ENCODE data around the gene PHF3. TPM values are rescaled to one million over a fixed set of nuclear protein-coding genes. Genes with fewer than 3 reads are reported as not detected.

The PHF3 gene
- total and polyA plus RNA-seq, 7 experiments from 2014 or later = 40.0 to 141 (median 85.9) TPM

GRCh38 chr6:63598049-63599036 is 37.3 kb upstream of the PHF3 start:
- POLR2A ChIA-PET = interaction anchor here (0.6 to 2.5 kb wide), 8 partner anchors 14 to 166 kb away, joined by 3 to 23 read pairs (median 4); partner anchors contain the start of gene PHF3
- H3K4me3 Mint-ChIP-seq = peak overlapping the region; percentile 73 to 93 (median 88)

DNA sequence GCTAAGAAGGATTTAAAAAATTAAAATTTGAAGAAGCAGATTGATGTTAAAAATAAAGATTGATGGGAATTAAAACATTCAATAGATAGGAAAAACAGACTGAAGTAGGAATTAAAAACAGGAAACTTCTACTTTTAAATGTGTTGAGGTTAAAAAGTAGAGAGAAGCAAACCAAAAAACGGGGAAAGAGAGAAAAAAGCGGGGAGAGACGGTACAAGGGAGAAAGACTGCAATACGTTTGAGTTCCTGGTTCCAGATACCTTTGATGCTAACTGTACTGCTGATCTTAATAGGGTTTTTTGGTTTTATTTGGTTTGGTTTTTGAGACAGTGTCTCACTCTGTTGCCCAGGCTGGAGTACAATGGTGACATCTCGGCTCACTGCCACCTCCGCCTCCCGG is 36.4 kb upstream of the PHF3 start:
- H3K4me3 Mint-ChIP-seq = peak overlapping the region in 8 of 10 donors; percentile 73 to 93 (median 88)
- no peak for ATAC-seq

More at GRCh38 chr6:63598049-63599036, 37.3 kb upstream of the PHF3 start:
- H3K4me1 ChIP-seq (ENCODE audit: control insufficient read depth in 2 of 2, insufficient read depth in 2 of 2, low read length in 2 of 2) = peaks cover 0 to 4% of the 10 kb centered on the region in 2 donors
- DNase-seq (peak; percentile 39 to 80 (median 74)), ATAC-seq (peak; percentile 99)
- Mint-ChIP-seq H3K9me3 (no peaks in the 10 kb centered on the region), H3K27ac (peak overlapping the region in 5 of 9 donors; percentile 3 to 73 (median 52)), H3K27me3 (peaks cover 0 to 22% (median 5%) of the 10 kb centered on the region in 5 donors), H3K36me3 (no peaks in the 10 kb centered on the region), H3K4me1 (peaks cover 7 to 20% (median 18%) of the 10 kb centered on the region in 7 donors)
- no peaks in the 10 kb centered on the region for H3K36me3 ChIP-seq (ENCODE audit: control insufficient read depth in 2 of 3, insufficient read depth in 3 of 3, low read length in 3 of 3)
- H3K27ac ChIP-seq (ENCODE audit: low read depth, low read length) = no peak overlapping the region
- peak overlapping the region; percentile 53 for H3K4me3 ChIP-seq (ENCODE audit: low read length)
- CTCF ChIA-PET = interaction anchor here (0.5 to 3.1 kb wide), 26 partner anchors 10 to 179 kb away, joined by 3 to 61 read pairs (median 5); no protein-coding TSS in a partner anchor
- H3K9me3 ChIP-seq (ENCODE audit: control insufficient read depth in 2 of 3, low read length in 3 of 3) = no peaks in the 10 kb centered on the region
- intact Hi-C loops (cut with micrococcal nuclease) = loop anchor here (1.0 to 5.0 kb wide), 11 partner anchors 25 to 246 kb away; partner anchors contain the start of genes PHF3 (in 2 of the 2), LOC128125822 (in 1 of the 2) and PTP4A1 (in 1 of the 2)
- no peaks in the 10 kb centered on the region for H3K27me3 ChIP-seq (ENCODE audit: control insufficient read depth in 2 of 2, insufficient read depth in 2 of 2, low read length in 2 of 2)

GRCh38 chr6:63600136-63600535 is 35.5 kb upstream of the PHF3 start:
- POLR2A ChIA-PET = interaction anchor here (1.4 kb wide), 1 partner anchor 35 kb away, joined by 7 read pairs; the partner anchor contains the start of gene PHF3
- H3K27ac Mint-ChIP-seq = peak overlapping the region in 1 of 9 donors; percentile 4
- no peaks in the 10 kb centered on the region for H3K36me3 ChIP-seq (ENCODE audit: control insufficient read depth in 2 of 3, insufficient read depth in 3 of 3, low read length in 3 of 3)
- DNase-seq (no peak), ATAC-seq (no peak)
- H3K4me3 ChIP-seq (ENCODE audit: low read length) = no peak overlapping the region
- H3K27me3 Mint-ChIP-seq = peaks cover 0 to 9% (median 4%) of the 10 kb centered on the region in 5 donors
- peaks cover 0 to 4% of the 10 kb centered on the region in 2 donors for H3K4me1 ChIP-seq (ENCODE audit: control insufficient read depth in 2 of 2, insufficient read depth in 2 of 2, low read length in 2 of 2)
- peaks cover 7 to 20% (median 18%) of the 10 kb centered on the region in 7 donors for H3K4me1 Mint-ChIP-seq
- H3K9me3 ChIP-seq (ENCODE audit: control insufficient read depth in 2 of 3, low read length in 3 of 3) = no peaks in the 10 kb centered on the region
- H3K27me3 ChIP-seq (ENCODE audit: control insufficient read depth in 2 of 2, insufficient read depth in 2 of 2, low read length in 2 of 2) = no peaks in the 10 kb centered on the region
- intact Hi-C loops (cut with micrococcal nuclease) = no loop called here
- no peaks in the 10 kb centered on the region for H3K9me3 Mint-ChIP-seq
- CTCF ChIA-PET = interaction anchor here (0.6 to 1.4 kb wide), 4 partner anchors 8 to 164 kb away, joined by 3 to 5 read pairs (median 3); no protein-coding TSS in a partner anchor
- no peaks in the 10 kb centered on the region for H3K36me3 Mint-ChIP-seq
- no peak overlapping the region for H3K27ac ChIP-seq (ENCODE audit: low read depth, low read length)
- H3K4me3 Mint-ChIP-seq = no peak overlapping the region

More for the DNA sequence above, 36.4 kb upstream of the PHF3 start:
- H3K9me3 ChIP-seq (ENCODE audit: control insufficient read depth in 2 of 3, low read length in 3 of 3) = no peaks in the 10 kb centered on the region
- no peak overlapping the region for H3K27ac ChIP-seq (ENCODE audit: low read depth, low read length)
- POLR2A ChIA-PET = interaction anchor here (0.6 to 2.5 kb wide), 6 partner anchors 25 to 165 kb away, joined by 3 to 23 read pairs (median 4); partner anchors contain the start of gene PHF3
- Mint-ChIP-seq H3K27ac (peak overlapping the region in 2 of 9 donors; percentile 26 to 52), H3K27me3 (peaks cover 0 to 16% (median 5%) of the 10 kb centered on the region in 5 donors), H3K36me3 (no peaks in the 10 kb centered on the region), H3K9me3 (no peaks in the 10 kb centered on the region), H3K4me1 (peaks cover 7 to 20% (median 18%) of the 10 kb centered on the region in 7 donors)
- no peak for DNase-seq
- H3K4me1 ChIP-seq (ENCODE audit: control insufficient read depth in 2 of 2, insufficient read depth in 2 of 2, low read length in 2 of 2) = peaks cover 0 to 4% of the 10 kb centered on the region in 2 donors
- H3K27me3 ChIP-seq (ENCODE audit: control insufficient read depth in 2 of 2, insufficient read depth in 2 of 2, low read length in 2 of 2) = no peaks in the 10 kb centered on the region
- H3K4me3 ChIP-seq (ENCODE audit: low read length) = no peak overlapping the region
- CTCF ChIA-PET = interaction anchor here (0.5 to 3.1 kb wide), 20 partner anchors 9 to 173 kb away, joined by 3 to 61 read pairs (median 5); no protein-coding TSS in a partner anchor
- no peaks in the 10 kb centered on the region for H3K36me3 ChIP-seq (ENCODE audit: control insufficient read depth in 2 of 3, insufficient read depth in 3 of 3, low read length in 3 of 3)
- intact Hi-C loops (cut with micrococcal nuclease) = loop anchor here (2.0 to 5.0 kb wide), 3 partner anchors 78 to 108 kb away; no protein-coding TSS in a partner anchor

GRCh38 chr6:63609231-63609630 is 26.4 kb upstream of the PHF3 start:
- no peaks in the 10 kb centered on the region for H3K36me3 ChIP-seq (ENCODE audit: control insufficient read depth in 2 of 3, insufficient read depth in 3 of 3, low read length in 3 of 3)
- ChIA-PET POLR2A (interaction anchor here (1.0 to 1.3 kb wide), 2 partner anchors 26 to 36 kb away, joined by 3 to 4 read pairs; partner anchors contain the start of gene PHF3), CTCF (interaction anchor here (1.1 kb wide), 1 partner anchor 10 kb away, joined by 5 read pairs; no protein-coding TSS in a partner anchor)
- DNase-seq (no peak), ATAC-seq (no peak)
- H3K27ac ChIP-seq (ENCODE audit: low read depth, low read length) = no peak overlapping the region
- Mint-ChIP-seq H3K27ac (no peak overlapping the region), H3K9me3 (no peaks in the 10 kb centered on the region), H3K36me3 (no peaks in the 10 kb centered on the region), H3K27me3 (peaks cover 0 to 15% (median 4%) of the 10 kb centered on the region in 5 donors), H3K4me1 (peaks cover 0 to 6% (median 0%) of the 10 kb centered on the region in 7 donors), H3K4me3 (no peak overlapping the region)
- intact Hi-C loops (cut with micrococcal nuclease) = no loop called here
- no peaks in the 10 kb centered on the region for H3K4me1 ChIP-seq (ENCODE audit: control insufficient read depth in 2 of 2, insufficient read depth in 2 of 2, low read length in 2 of 2)
- H3K9me3 ChIP-seq (ENCODE audit: control insufficient read depth in 2 of 3, low read length in 3 of 3) = no peaks in the 10 kb centered on the region
- no peaks in the 10 kb centered on the region for H3K27me3 ChIP-seq (ENCODE audit: control insufficient read depth in 2 of 2, insufficient read depth in 2 of 2, low read length in 2 of 2)
- H3K4me3 ChIP-seq (ENCODE audit: low read length) = no peak overlapping the region

- ATAC-seq = no peak
- ChIA-PET CTCF (no interaction called here), POLR2A (no interaction called here)
- H3K9me3 ChIP-seq (ENCODE audit: control insufficient read depth in 2 of 3, low read length in 3 of 3) = no peaks in the 10 kb centered on the region
- no peak overlapping the region for H3K27ac Mint-ChIP-seq
- H3K9me3 Mint-ChIP-seq = no peaks in the 10 kb centered on the region
- H3K4me3 ChIP-seq (ENCODE audit: low read length) = no peak overlapping the region
- H3K36me3 Mint-ChIP-seq = no peaks in the 10 kb centered on the region
- intact Hi-C loops (cut with micrococcal nuclease) = no loop called here
- peaks cover 0 to 15% (median 1%) of the 10 kb centered on the region in 5 donors for H3K27me3 Mint-ChIP-seq
- no peak for DNase-seq
- H3K36me3 ChIP-seq (ENCODE audit: control insufficient read depth in 2 of 3, insufficient read depth in 3 of 3, low read length in 3 of 3) = no peaks in the 10 kb centered on the region
- H3K4me3 Mint-ChIP-seq = no peak overlapping the region
- H3K27me3 ChIP-seq (ENCODE audit: control insufficient read depth in 2 of 2, insufficient read depth in 2 of 2, low read length in 2 of 2) = no peaks in the 10 kb centered on the region
- peaks cover 0 to 6% (median 0%) of the 10 kb centered on the region in 7 donors for H3K4me1 Mint-ChIP-seq
- no peaks in the 10 kb centered on the region for H3K4me1 ChIP-seq (ENCODE audit: control insufficient read depth in 2 of 2, insufficient read depth in 2 of 2, low read length in 2 of 2)
- no peak overlapping the region for H3K27ac ChIP-seq (ENCODE audit: low read depth, low read length)
Observed at GRCh38 chr6:63610944-63611343, 24.7 kb upstream of the PHF3 start.

DNA sequence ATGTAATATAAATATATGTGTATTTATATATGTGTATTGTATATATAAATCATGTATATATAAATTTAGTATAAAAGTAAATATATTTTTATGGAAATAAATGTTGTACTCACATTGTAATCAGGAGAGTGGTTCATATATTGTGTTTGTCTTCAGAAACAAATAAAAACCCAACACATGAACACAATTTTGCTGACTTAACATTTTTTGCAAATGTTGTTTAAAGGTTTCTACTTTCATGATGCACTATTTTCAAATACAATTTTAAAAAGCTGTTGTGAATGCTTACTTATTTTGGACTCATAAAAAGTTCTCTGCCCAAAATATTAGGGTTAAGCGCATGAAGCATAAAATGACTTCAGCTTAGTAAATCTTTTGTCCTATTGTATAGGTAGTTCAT is 24.0 kb upstream of the PHF3 start:
- POLR2A ChIA-PET = no interaction called here

More for the DNA sequence above, 24.0 kb upstream of the PHF3 start:
- Histone ChIP-seq H3K4me3 (ENCODE audit: low read length) (no peak overlapping the region), H3K4me1 (ENCODE audit: control insufficient read depth in 2 of 2, insufficient read depth in 2 of 2, low read length in 2 of 2) (no peaks in the 10 kb centered on the region), H3K9me3 (ENCODE audit: control insufficient read depth in 2 of 3, low read length in 3 of 3) (no peaks in the 10 kb centered on the region), H3K27me3 (ENCODE audit: control insufficient read depth in 2 of 2, insufficient read depth in 2 of 2, low read length in 2 of 2) (no peaks in the 10 kb centered on the region), H3K27ac (ENCODE audit: low read depth, low read length) (no peak overlapping the region), H3K36me3 (ENCODE audit: control insufficient read depth in 2 of 3, insufficient read depth in 3 of 3, low read length in 3 of 3) (no peaks in the 10 kb centered on the region)
- peaks cover 0 to 19% (median 6%) of the 10 kb centered on the region in 5 donors for H3K27me3 Mint-ChIP-seq
- DNase-seq (no peak), ATAC-seq (no peak)
- no peak overlapping the region for H3K27ac Mint-ChIP-seq
- peaks cover 0 to 6% (median 0%) of the 10 kb centered on the region in 7 donors for H3K4me1 Mint-ChIP-seq
- H3K4me3 Mint-ChIP-seq = no peak overlapping the region
- no peaks in the 10 kb centered on the region for H3K36me3 Mint-ChIP-seq
- H3K9me3 Mint-ChIP-seq = no peaks in the 10 kb centered on the region
- intact Hi-C loops (cut with micrococcal nuclease) = no loop called here
- CTCF ChIA-PET = no interaction called here

Data from naive thymus-derived CD4-positive, alpha-beta T cell (primary cell).